Hematopoietic multipotent progenitor cell (in vitro differentiated cells): ENCODE results near the gene MBP. TPM values are rescaled to one million over a fixed set of nuclear protein-coding genes. Genes with fewer than 3 reads are reported as not detected.

ENCODE experiments used
- DNase-seq, 3 donors: peaks; one replicate each; pipeline ENCODE4 v3.0.0-alpha.2; 2011 to 2015; ENCODE audit warnings: low read depth in 2 of 3, low spot score in 2 of 3
- total RNA-seq: library from RNA; depleted of rRNA; stranded (reverse); fragments of >200 nt; gene quantifications from one replicate; pipeline ENCODE4 v1.2.3, GENCODE V29; 2012

Gene MBP
- total RNA-seq, 1 donor: 47.7 TPM

DNA sequence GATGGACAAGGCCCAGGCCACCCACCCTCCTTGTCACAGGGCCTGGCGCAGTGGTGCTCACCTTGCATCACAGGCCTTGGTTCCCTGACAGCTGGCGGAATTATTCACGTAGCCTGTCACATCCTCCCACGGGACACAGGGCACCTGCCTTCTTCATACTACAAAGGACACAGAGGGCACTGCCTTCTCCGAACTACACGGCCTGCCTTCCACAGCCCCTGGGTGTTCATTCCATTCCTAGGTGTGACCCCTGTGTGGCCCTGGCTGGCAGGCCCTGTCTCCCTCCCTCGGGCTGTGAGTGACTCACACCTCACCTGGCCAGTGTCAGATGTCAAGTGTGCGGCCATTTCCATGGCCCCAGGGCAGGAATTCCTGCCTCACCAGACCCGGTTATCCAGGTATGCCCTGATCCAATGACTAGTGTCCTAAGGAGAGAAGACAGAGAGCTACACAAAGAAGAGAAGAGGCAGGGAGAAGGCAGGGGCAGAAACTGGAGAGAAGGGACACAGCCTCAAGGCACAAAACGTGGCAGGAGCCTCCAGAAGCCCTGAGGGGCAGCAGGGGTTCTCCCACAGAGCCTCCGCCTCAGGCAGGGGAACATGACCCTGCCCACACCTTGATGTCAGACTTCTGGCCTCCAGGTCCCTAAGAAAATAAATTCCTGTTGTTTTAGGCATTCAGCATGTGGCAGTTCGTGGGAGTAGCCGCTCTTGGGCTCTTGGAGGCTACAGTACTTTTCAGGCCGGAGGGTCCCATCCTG lies 43.4 kb downstream of the MBP start:
- DNase-seq: no peak

DNA sequence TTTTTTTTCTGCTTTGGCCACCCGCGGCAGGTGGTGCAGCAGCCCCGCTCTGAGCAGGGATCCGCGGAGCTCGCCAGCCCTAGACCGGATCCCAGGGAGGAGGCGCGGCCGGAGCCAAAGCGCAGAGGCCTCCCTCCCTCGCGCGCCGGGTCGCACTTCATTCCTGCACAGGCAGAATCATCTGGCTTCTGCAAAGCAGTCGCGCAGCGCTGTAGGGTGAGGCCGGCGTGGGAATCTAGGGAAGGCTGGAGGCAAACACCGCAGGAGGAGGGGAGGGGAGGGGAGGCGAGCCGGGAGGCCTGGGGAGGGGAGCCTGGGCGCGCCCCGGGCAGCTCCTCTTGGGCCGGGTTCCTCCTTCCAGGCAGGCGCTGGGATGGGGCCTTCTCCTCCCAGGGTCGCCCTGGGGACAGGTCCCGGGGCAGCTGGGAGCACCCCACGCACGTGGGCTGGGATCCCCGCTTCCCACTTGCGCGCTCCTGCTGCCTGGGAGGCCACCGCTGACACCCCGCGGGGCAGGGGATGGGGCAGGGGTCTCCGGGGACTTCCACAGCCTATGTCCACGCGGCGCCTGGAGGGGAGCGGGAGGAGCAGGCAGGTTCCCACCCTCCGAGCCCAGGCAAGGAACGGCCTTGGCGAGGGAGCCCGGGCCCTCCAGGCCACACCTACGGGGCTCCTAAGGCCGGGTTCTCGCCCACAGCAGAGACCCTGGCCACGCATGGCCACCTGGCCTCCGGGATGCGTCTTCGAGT lies 45.0 kb downstream of the MBP start:
- DNase-seq: no peak

DNA sequence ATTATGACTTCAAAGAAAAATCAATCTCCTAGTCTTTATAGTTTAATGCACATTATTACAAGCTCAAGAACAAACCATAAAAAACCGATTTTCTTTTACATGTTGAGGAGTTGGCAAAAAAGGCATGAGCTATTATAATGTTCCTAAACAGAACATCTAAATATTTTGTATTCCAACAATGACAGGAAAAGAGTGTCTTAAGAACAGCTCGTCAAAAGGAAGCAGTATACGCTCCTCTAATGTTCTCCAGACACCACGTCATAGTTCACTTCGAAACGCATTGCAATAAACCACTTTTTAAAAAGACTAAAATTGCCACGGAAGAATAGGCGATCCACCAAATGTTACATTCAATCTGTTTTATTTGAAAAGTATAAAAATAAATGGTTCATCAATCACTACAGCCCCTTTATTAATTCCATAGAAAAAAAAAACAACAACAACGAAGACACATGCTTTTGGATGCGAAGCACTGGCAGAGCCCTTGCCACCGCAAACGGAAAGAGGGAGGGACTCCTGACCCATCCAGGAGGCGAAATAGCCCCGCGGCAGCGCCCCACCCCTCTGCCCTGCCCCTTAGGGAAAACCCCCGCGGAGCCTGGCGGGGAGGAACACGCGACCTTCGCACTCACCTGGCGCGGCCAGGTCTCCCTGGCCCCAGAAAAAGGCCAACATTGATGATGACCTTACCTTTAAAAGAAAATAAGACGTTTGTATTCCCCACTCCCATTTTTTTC lies 45.8 kb downstream of the MBP start:
- no peak for DNase-seq

DNA sequence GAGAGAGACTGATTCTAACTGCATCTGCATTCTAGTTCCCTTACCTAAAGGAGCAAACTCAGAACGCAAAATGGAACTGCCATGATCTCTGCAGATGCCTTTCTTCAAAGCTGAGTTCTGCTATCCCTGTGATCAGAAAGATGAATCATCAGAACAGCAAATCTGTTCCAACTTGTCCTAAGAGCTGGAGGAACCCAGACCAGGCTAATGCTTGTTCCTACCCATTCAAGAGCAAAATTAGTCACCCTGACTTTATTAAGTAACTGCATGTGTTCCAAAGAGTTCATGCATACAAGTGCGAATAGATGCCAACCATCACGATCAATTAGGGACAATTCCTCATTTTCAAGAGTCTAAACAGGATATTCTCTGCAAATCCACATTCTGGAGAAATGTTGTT lies 46.5 kb downstream of the MBP start:
- DNase-seq: no peak

DNA sequence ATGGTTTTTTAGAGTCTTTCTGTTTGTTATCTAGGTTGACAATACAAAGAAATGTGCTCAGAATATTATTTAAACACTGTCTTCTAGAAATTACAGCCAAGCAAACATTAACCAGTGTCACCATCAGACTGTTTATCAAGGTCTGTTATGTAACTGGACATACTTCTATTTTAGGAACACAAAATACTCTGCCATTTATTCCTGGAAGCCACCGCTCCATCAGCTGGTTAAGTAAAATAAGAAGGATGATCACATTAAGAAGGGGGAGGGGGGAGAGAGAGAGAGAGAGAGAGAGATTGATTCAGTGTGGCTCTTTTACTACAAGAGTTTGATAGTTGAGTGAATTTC lies 47.9 kb downstream of the MBP start:
- DNase-seq: no peak

DNA sequence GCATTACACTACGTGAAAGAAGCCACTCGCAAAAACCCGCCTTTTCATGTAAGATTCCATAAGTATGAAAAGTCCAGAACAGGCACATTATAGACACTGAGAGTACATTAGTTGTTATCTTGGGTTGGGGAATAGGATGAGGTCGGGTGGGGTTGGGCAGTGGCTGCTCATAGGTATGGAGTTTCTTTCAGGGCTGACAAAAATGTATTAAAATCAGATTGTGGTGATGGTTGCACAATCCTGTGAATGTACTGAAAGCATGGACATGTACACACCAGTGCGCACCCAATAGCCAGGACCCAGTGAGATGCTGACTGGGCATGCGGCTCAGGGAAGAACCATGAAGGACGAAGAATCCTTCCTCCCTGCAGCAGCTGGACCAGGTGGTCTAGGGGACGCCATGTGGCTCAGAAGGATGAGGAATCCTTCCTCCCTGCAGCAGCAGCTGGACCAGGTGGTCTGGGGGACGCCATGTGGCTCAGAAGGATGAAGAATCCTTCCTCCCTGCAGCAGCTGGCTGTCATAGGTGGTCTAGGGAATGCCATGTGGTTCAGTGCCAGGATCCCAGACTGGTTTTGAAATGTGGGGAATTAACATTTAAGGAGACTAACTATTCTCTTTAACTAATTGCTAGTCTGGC lies 50.1 kb downstream of the MBP start:
- no peak for DNase-seq

DNA sequence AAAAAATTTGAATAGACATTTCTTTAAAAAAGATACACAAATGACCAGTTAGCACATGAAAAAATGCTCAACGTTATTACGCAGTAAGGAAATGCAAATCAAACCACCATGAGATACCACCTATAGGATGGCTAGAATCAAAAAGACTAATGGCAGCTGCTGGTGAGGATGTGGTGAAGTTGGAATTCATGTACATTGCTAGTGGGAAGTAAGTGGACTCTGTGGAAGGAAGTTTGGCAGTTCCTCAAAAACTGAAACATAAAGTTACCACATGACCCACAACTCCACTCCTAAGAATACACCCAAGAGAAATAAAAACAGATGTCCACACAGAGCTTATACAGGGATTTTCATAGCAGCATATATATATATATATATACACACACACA lies 51.2 kb downstream of the MBP start:
- peak in 1 of 3 donors; percentile 60 for DNase-seq

DNA sequence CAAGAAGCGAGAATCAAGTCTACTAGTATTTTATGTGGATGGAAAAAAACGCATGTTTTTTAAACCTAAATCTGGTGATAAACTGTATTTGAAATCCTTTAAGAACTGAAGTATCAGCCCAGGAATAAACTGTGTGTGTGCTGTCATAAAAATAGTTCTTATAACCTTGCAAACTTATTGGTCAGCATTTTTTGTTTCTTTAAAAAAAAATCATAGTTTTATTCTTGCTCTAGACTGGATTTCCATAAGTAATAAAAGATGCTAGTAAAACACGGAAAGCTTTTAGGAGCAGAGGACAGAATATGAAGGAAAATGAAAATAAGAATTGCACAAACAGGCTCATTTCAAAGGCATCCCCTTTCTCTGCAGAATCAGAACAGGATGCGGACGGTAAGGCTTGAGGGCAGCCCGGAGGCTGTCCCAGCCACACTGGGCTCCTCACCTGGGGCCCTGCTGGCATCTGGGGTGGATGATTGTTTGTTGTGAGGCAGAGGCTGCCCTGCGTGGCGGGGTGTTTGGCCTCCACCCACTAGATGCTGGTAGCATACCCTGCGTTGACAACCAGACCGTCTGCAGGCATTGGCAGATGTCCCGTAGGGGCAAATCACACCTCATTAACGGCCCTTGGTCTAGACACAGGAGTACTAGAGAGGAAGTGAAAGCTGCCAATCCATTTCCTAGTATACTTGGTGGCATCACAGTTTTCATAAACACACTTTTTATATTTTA lies 52.5 kb downstream of the MBP start:
- DNase-seq: peak in 1 of 3 donors; percentile 35

DNA sequence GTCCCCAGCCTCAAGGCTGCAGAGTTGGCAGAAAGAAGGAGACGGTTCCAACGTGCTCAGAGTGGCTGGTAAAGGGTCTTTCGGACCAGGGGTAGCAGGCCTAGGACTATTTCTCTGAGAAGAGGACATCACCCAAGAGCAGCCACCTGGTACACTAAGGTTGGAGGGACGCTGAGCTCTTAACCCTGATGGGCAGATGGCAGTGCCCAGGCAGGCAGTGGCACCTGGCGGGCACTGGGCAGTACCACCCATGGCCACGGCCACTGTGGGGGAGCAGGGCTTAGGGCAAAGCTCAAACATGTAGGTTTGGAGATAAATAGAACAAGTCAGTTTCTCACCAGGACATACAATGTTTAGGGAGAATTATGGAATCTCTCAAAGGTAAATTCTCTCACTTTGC lies 53.5 kb downstream of the MBP start:
- DNase-seq: no peak

DNA sequence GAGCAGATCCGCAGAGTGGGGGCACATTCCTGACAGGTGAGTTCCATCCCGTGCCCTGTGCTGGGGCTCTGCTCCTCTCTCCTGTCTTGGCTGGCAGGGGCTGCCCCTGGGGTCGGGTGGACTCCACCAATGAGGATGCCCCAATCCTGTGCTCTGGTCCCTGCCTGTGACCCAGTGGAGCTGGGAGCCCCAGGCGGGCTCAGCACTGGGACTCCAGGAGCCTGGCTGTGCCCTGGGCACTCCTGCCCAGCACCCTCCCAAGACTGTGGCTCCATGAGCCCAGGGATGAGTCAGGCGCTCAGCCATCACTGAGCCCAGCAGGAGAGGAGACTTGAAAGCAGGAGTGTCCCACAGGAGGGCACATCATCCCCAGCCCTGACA lies 53.9 kb downstream of the MBP start:
- DNase-seq: no peak

DNA sequence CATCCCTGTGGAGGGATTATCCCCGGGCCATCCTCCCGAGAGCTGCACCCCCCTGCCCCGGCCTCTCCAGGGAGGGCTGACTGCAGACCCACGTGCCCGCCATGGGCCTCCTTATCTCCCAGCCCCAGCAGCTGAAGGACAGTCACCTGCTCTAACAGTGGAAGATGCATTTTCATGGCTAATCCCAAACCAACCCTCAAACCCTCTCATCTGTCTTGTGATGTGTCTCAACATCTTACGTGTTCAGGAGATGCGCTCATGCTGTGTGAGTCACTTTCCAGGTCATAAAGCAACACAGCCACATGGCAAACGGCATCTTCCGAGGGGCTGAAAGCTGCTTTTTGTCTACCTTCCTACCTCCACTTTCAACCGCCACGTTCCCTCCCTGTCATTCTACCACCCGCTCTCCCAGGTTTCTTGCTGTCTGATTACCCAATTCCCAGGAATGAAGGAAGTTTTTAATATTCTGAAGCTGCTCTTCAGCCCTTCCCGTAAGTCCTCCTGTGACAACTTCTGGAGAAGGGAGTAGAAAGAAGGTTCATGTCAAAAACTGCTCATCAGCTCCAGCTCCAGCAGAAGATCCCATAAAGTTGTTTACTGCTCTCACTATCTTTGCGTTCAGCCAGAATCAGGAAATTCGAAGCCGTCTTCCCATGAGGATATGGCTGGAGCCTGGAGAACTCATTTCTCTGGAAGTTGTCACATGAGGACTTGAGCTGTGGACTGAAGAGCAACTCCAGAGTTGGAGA lies 54.5 kb downstream of the MBP start:
- no peak for DNase-seq

DNA sequence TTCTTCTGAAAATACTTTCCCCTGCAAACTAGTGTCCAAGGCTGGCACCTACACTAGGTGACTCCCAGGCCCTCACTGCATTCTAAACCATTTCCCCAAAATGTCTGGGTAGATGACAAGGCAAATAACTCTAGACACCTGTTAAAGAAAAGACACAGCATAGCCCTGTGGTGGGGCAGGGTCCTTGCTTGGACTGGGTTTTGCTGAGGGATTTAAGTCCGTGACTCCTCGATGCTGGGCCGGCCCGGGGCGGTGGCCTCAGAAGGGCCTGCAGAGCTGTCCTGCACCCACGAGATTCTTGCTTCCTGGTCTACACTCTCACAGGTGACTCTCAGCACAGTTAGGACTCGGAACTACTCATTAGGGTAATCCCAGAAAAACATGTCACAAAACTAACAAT lies 55.2 kb downstream of the MBP start:
- DNase-seq: peak in 1 of 3 donors; percentile 23

DNA sequence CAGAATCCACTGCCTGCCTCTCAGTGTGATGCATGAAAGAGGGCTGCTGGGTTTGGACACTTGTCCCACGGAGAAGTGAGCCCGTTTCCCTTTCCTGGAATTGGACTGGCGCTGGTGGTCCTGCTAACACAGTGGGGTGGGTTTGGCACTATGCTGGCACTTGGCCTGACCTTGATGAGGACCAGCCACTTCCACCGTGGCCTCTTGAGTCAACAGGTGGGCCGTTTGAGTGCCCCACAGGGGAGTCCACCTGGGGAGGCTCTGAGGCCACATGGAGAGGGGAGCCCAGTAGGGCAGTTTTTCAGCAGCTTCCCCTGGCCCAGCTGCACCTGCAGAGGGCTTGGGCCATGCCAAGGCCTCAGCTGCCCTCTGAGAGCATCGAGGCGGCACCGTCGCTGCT lies 56.5 kb downstream of the MBP start:
- DNase-seq: no peak

DNA sequence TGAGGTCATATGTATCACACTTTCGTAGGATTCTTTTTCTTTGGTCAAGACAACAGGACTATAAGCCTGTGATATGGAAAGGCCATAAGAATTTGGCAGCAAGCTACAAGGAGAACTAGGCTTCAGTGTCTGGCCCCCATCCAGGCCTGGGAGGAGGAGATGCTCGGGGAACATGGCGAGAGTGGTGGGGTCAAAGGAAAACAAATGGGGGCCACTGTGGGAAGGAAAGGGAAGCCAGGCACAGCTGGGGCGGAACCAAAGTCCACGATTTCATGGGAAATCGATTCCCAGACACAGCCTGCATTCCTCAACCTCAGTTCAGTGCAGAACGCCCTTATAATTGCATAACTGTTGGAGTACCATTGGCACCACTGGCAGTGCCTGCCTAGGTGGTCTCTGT lies 58.2 kb downstream of the MBP start:
- DNase-seq: no peak

DNA sequence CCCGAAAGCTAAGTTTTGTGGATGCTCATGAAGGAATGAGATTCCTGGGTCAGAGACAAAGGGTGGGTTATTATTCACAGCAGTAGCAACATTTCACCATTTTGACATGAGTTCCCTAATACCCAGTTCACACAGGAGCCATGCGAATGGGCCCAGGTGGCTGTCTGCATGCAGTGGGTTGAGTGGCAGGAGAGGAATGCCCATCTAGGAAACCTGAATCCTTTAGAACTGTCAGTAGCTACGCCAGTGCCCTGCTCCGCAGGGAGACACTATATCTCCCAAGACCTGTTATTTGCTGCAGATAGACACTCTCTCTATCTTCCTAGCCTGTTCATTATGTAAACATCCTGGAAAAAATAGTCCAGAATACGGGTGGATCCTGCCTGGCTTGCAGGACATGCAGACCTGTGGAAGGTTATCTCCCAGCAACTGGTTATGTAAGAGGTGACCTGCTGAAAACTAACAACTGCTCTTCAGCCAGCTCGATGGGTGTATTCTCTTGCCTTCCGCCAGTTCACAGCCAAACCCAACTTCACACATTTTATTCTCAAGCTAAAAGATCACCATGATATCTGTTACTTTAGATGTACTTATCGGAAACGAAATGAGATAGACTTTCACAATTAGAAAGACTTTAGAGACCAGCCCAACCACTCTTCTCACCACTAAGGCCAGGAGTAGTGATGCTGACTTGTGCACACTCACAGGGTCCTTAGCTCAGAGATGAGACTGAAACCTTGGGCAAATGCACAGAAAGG lies 59.1 kb downstream of the MBP start:
- DNase-seq: no peak

DNA sequence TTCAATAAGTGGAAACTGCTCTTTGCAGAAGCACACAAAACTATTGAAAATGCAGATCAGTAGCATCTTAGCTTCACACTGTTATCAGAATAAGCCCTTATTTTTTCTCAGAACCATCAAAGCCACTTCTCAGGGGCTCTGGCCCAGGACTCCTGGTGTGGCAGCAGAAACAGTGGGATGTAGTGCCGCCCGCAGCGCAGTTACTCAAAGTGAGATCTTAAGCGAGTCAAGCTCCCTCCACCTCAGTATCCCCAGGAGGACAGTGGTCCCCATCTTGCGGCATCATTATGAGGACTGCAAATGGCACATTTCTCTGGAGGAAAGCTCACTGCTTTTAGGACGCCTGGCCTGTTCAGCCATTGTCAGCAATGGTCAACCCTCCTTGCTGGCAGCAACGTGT lies 60.0 kb downstream of the MBP start:
- DNase-seq: no peak

DNA sequence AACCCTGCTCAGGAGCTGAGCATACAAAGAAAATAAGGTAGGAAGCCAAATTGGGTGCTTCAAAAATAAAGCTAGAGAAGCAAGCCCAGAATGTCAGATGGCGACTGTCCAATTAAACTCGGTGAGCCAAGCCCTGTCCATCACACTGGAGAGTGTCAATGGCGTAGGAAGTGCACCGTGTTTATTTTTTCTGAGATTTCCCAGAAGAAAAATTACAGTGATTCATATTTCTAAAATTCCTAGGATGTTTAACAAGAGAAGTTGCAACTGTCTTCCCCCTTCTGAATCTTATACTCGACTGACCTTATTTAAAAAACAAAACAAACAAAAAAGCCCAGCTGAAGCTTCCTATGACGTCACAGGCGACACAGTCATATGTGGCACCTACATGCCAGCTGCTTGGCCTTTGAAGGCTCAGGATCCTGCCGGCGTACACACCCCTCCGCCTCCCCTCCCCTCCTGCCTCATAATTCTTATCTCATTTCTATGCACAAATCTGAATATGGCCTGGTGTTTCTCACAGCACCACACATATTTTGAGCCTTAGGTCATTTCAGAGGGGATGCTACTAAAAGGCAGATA lies 60.8 kb downstream of the MBP start:
- no peak for DNase-seq

DNA sequence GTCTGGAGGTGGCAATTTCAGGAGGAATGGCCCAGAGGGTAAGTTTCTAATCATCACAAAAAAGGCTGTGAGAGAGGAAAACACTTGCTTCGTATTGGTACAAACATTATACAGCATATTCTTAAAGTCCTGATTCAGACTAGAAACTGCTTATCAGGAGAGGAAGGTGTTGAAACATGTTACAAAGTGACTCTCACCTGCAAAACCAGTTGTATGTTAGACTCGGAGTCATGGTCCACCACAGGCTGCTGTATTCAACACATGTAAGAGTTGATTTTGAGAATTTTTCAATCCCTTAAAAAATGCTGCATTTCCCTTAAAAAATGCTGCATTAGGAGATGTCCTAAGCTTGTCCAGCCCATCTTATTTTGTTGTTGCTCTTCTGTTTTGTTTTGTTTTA lies 61.5 kb downstream of the MBP start:
- DNase-seq: no peak

DNA sequence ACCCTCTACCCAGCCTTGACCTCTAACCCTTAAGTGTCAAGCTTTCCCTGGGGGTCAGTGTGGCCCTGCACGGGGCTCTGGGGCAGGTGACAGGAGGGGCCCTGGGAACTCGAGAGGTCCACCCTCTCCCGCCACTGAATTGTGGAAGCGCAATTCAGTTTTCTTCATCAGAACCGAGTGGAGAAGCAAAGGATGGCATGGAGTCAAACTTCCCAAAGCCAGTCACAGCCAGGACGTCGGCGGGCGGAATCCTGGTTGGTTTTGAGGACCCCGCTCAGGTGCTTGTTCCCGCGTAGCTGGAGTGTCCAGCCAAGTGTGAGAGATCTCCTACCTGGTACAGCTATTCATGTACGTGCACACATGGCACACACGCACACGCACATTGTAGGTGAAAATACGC lies 62.0 kb downstream of the MBP start:
- DNase-seq: no peak
